ENCODE results near the gene SPIN2A.
"Not testable (repeated sequence)": the region's sequence is repeated elsewhere in the genome, so short reads cannot be mapped to it uniquely, and the experiment has no call there.

The SPIN2A gene

GRCh38 chrX:57137073-57137472, at the start of gene SPIN2A:
SPIN2A (minus strand) TSS chrX:57137397; CDS start chrX:57136597, 800 bp downstream.
- H3K4me3 ChIP-seq (ENCODE audit: low read depth, low read length), result not testable (repeated sequence)

GRCh38 chrX:57178605-57179004, 41.4 kb upstream of the SPIN2A start:
- no peak overlapping the region for H3K4me3 ChIP-seq (ENCODE audit: low read depth, low read length)
- TF ChIP-seq, protein P1, sequence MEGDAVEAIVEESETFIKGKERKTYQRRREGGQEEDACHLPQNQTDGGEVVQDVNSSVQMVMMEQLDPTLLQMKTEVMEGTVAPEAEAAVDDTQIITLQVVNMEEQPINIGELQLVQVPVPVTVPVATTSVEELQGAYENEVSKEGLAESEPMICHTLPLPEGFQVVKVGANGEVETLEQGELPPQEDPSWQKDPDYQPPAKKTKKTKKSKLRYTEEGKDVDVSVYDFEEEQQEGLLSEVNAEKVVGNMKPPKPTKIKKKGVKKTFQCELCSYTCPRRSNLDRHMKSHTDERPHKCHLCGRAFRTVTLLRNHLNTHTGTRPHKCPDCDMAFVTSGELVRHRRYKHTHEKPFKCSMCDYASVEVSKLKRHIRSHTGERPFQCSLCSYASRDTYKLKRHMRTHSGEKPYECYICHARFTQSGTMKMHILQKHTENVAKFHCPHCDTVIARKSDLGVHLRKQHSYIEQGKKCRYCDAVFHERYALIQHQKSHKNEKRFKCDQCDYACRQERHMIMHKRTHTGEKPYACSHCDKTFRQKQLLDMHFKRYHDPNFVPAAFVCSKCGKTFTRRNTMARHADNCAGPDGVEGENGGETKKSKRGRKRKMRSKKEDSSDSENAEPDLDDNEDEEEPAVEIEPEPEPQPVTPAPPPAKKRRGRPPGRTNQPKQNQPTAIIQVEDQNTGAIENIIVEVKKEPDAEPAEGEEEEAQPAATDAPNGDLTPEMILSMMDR (IDR thresholded peaks at IDR 0.05; ENCODE audit: borderline replicate concordance, insufficient read depth, low read depth, low read length), result no peak

GRCh38 chrX:57177070-57177469, 39.9 kb upstream of the SPIN2A start:
- TF ChIP-seq, protein P1 (IDR thresholded peaks at IDR 0.05; ENCODE audit: borderline replicate concordance, insufficient read depth, low read depth, low read length), result no peak
- no peak overlapping the region for H3K4me3 ChIP-seq (ENCODE audit: low read depth, low read length)

- no peak overlapping the region for H3K4me3 ChIP-seq (ENCODE audit: low read depth, low read length)
- TF ChIP-seq, protein P1 (IDR thresholded peaks at IDR 0.05; ENCODE audit: borderline replicate concordance, insufficient read depth, low read depth, low read length), result no peak
Observed at GRCh38 chrX:57172544-57172943, 35.3 kb upstream of the SPIN2A start.

DNA sequence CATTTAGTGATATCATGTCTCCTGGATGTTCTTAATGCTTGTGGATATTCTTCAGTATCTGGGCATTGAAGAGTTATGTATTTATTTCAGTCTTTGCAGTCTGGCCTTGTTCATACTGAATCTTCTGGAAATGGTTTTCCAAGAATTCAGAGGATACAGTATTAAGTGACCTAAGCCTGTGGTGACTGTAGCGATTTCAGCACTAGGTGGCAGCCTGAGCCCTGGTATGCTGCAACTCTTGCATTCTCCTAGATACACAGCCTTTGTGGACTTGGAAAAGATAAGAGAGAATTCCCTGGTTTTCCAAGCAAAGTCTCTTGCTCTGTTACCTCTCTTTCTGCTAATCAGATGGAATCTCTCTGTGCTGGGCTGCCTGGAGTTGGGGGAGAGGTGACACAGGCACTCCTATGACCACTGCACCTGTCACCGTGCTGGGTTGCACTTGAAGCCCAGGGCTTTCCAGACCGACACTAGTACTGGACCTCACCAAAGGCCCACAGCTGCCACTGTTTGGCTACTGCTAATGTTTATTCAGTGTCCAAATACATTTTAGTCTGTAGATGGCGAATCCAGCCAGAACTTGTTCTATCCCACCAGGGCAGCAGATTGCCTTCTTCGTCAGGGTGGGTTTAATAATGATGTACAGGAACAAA, 19.3 kb upstream of the SPIN2A start:
- no peak overlapping the region for H3K4me3 ChIP-seq (ENCODE audit: low read depth, low read length)
- TF ChIP-seq, protein P1 (IDR thresholded peaks at IDR 0.05; ENCODE audit: borderline replicate concordance, insufficient read depth, low read depth, low read length), result peak; percentile 26; the same call in 1 of the 2 replicates

DNA sequence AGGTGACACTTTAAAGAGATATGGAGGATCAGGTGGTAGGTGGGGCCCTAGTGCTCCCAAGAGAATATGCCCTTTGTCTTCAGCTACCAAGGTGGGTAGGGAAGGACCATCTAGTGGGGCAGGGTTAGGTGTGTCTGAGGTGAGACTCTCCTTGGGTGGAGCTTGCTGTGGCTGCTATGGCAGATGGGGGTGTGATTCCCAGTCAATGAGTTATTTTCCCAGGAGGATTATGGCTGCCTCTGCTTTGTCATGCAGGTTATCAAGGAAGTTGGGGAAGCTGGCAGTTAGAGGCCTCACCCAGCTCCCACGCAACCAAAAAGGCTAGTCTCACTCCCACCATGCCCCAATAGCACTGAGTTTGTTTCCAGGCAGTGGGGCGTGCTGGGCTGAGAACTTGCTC, 18.0 kb upstream of the SPIN2A start:
- no peak overlapping the region for H3K4me3 ChIP-seq (ENCODE audit: low read depth, low read length)
- TF ChIP-seq, protein P1 (IDR thresholded peaks at IDR 0.05; ENCODE audit: borderline replicate concordance, insufficient read depth, low read depth, low read length), result no peak

- not testable (repeated sequence) for H3K4me3 ChIP-seq (ENCODE audit: low read depth, low read length)
Observed at GRCh38 chrX:57152222-57152621, 15.0 kb upstream of the SPIN2A start.

GRCh38 chrX:57138674-57139073, 1.5 kb upstream of the SPIN2A start:
- TF ChIP-seq, protein P1 (IDR thresholded peaks at IDR 0.05; ENCODE audit: borderline replicate concordance, insufficient read depth, low read depth, low read length), result no peak

More at GRCh38 chrX:57138674-57139073, 1.5 kb upstream of the SPIN2A start:
- H3K4me3 ChIP-seq (ENCODE audit: low read depth, low read length), result no peak overlapping the region
